HL-60/S4 treated with phorbol 12-myristate 13-acetate at 8.2 ng/mL for 4 days and 3 days (cell line): ENCODE measurements around the gene PPP1R1A.

ENCODE experiments used
- in situ Hi-C: fragments of 300-500 bp; cut with MboI; formaldehyde crosslinking; loops from 2 replicates; pipeline ENCODE4 v1.15.0; 2022; ENCODE audit warnings: low sequenced_read_pairs

Gene PPP1R1A

GRCh38 chr12:54603872-54604271 lies 15.4 kb upstream of the PPP1R1A start:
- in situ Hi-C loops: no loop called here

GRCh38 chr12:54603173-54603814 lies 14.8 kb upstream of the PPP1R1A start:
- in situ Hi-C loops: no loop called here

- in situ Hi-C loops: no loop called here
Measured at GRCh38 chr12:54602661-54603060, 14.2 kb upstream of the PPP1R1A start.

- in situ Hi-C loops: no loop called here
Measured at GRCh38 chr12:54601841-54602240, 13.4 kb upstream of the PPP1R1A start.

- in situ Hi-C loops: no loop called here
Measured at GRCh38 chr12:54598970-54599369, 10.5 kb upstream of the PPP1R1A start.

- in situ Hi-C loops: no loop called here
Measured at GRCh38 chr12:54596526-54596946, 8.1 kb upstream of the PPP1R1A start.

GRCh38 chr12:54595471-54595870 lies 7.0 kb upstream of the PPP1R1A start:
- in situ Hi-C loops: no loop called here

- in situ Hi-C loops: no loop called here
Measured at GRCh38 chr12:54593725-54594124, 5.3 kb upstream of the PPP1R1A start.

GRCh38 chr12:54593135-54593534 lies 4.7 kb upstream of the PPP1R1A start:
- in situ Hi-C loops: no loop called here

GRCh38 chr12:54592316-54592715 lies 3.9 kb upstream of the PPP1R1A start:
- in situ Hi-C loops: no loop called here

GRCh38 chr12:54590978-54591591 lies 2.6 kb upstream of the PPP1R1A start:
- in situ Hi-C loops: no loop called here

GRCh38 chr12:54589964-54590363 lies 1.5 kb upstream of the PPP1R1A start:
- in situ Hi-C loops: no loop called here

- in situ Hi-C loops: no loop called here
Measured at GRCh38 chr12:54588890-54589267, 420 bp upstream of the PPP1R1A start.

- in situ Hi-C loops: no loop called here
Measured at GRCh38 chr12:54587315-54587873, 1.1 kb downstream of the PPP1R1A start.

- in situ Hi-C loops: no loop called here
Measured at GRCh38 chr12:54586620-54587019, 1.8 kb downstream of the PPP1R1A start.

GRCh38 chr12:54585243-54585642 lies 3.2 kb downstream of the PPP1R1A start:
- in situ Hi-C loops: no loop called here

- in situ Hi-C loops: no loop called here
Measured at GRCh38 chr12:54584128-54584527, 4.3 kb downstream of the PPP1R1A start.

GRCh38 chr12:54583726-54584125 lies 4.7 kb downstream of the PPP1R1A start:
- in situ Hi-C loops: no loop called here

GRCh38 chr12:54581412-54581811 lies 7.0 kb downstream of the PPP1R1A start:
- in situ Hi-C loops: no loop called here

- in situ Hi-C loops: no loop called here
Measured at GRCh38 chr12:54579696-54580333, 8.6 kb downstream of the PPP1R1A start.

- in situ Hi-C loops: no loop called here
Measured at GRCh38 chr12:54579258-54579657, 9.2 kb downstream of the PPP1R1A start.

- in situ Hi-C loops: no loop called here
Measured at GRCh38 chr12:54578778-54579177, 9.7 kb downstream of the PPP1R1A start.
